CD1c-positive myeloid dendritic cell (primary cell): Measurements from ENCODE around the gene ABR.

ENCODE experiments used
- DNase-seq: peaks from one replicate; pipeline ENCODE4 v3.0.0-alpha.2; 2016; ENCODE audit errors: extremely low spot score

The ABR gene

GRCh38 chr17:958712-959451, 220.9 kb downstream of the ABR start:
- no peak for DNase-seq

GRCh38 chr17:957856-958421, 221.8 kb downstream of the ABR start:
- DNase-seq: no peak

DNA sequence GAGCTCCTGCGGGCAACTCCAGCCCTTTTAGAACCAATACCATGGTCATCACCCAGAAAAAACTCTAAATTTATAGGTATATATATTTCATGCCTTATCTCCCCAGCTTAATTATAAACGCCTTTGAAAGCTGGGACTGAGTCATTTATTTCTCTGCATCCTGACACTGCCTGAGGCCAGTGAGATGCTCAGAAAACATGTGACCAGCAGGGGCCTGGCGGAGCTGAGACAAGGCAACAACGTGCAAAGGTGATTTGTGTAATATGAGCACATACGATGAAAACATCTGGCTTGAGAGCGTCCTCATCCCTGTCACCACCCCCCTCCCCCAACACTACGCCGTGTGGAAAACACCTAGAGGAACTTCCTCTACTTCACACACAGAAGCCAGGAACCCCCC, 222.9 kb downstream of the ABR start:
- DNase-seq: no peak

DNA sequence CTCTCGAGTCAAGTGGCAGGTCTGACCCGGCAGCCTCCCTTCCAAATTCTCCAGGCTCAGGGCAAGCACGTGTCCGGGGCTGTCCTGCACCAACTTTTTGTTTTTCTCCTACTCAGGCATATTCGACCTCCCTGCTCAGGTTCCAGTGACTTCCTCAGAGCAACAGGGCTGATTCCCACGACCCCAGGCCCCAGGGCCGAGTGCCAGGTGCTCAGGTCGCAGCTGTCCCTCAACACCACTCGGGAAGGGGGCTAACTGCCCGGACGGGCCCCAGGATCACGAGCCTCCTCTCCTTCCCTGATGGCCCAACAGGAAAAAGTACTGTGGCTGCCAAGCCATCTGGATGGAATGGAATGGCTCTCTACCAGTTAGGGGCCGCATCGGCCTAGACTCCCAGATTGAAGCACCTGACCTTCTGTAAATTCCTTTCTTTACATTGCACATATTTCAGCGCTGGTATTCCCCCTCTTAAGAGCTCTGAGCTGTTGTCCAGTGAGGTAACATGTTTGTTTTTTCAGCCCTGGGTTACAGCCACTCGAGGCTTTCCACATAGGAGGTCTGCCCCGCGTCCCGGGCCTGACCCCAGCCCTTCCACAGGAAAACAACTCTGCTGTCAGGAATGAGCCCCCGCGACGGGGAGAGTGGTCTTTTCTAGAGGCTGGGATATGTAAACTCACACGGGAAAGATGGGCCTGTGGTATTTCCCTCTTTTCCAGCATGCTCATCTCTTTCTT, 225.2 kb downstream of the ABR start:
- no peak for DNase-seq

DNA sequence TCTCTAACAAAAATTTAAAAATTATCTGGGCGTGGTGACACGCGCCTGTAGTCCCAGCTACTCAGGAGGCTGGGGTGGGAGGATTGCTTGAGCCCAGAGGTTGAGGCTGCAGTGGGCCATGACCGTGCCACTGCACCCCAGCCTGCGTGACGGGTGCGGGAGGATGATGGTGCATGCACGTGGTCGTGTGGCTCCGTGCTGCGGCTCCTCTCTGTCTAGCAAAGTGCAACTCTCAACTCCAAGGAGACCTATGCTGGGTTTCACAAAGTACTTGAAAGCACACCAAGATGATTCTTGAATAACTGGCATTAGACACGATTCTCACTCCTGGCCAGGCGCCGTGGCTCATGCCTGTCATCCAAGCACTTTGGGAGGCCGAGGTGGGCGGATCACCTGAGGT, 226.0 kb downstream of the ABR start:
- DNase-seq: no peak
